ENCODE data around the gene CDKN2AIPNL. TPM values are rescaled to one million over a fixed set of nuclear protein-coding genes. Genes with fewer than 3 reads are reported as not detected.
"Not testable (repeated sequence)": the region's sequence is repeated elsewhere in the genome, so short reads cannot be mapped to it uniquely, and the experiment has no call there.

CDKN2AIPNL gene
- total RNA-seq, 1 donor from 2014 or later: 29.0 TPM

GRCh38 chr5:134387443-134387842 is 24.2 kb downstream of the CDKN2AIPNL start:
- Mint-ChIP-seq H3K27ac (no peak overlapping the region), H3K36me3 (ENCODE audit: insufficient read depth) (peaks cover 29% of the 10 kb centered on the region), H3K27me3 (no peaks in the 10 kb centered on the region), H3K4me3 (ENCODE audit: low read depth) (no peak overlapping the region), H3K9me3 (ENCODE audit: low read depth) (no peaks in the 10 kb centered on the region), H3K4me1 (ENCODE audit: low read depth) (no peaks in the 10 kb centered on the region)
- TF ChIP-seq, protein P1, sequence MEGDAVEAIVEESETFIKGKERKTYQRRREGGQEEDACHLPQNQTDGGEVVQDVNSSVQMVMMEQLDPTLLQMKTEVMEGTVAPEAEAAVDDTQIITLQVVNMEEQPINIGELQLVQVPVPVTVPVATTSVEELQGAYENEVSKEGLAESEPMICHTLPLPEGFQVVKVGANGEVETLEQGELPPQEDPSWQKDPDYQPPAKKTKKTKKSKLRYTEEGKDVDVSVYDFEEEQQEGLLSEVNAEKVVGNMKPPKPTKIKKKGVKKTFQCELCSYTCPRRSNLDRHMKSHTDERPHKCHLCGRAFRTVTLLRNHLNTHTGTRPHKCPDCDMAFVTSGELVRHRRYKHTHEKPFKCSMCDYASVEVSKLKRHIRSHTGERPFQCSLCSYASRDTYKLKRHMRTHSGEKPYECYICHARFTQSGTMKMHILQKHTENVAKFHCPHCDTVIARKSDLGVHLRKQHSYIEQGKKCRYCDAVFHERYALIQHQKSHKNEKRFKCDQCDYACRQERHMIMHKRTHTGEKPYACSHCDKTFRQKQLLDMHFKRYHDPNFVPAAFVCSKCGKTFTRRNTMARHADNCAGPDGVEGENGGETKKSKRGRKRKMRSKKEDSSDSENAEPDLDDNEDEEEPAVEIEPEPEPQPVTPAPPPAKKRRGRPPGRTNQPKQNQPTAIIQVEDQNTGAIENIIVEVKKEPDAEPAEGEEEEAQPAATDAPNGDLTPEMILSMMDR (IDR thresholded peaks at IDR 0.05; ENCODE audit: unreplicated experiment): no peak
- DNase-seq (ENCODE audit: low spot score, unreplicated experiment): no peak

- Mint-ChIP-seq H3K4me1 (ENCODE audit: low read depth) (no peaks in the 10 kb centered on the region), H3K9me3 (ENCODE audit: low read depth) (no peaks in the 10 kb centered on the region), H3K27me3 (no peaks in the 10 kb centered on the region), H3K4me3 (ENCODE audit: low read depth) (no peak overlapping the region), H3K36me3 (ENCODE audit: insufficient read depth) (peaks cover 19% of the 10 kb centered on the region), H3K27ac (peak overlapping the region; percentile 62)
- DNase-seq (ENCODE audit: low spot score, unreplicated experiment): no peak
- TF ChIP-seq, protein P1 (IDR thresholded peaks at IDR 0.05; ENCODE audit: unreplicated experiment): no peak
Measured at GRCh38 chr5:134383980-134384697, 27.5 kb downstream of the CDKN2AIPNL start.

DNA sequence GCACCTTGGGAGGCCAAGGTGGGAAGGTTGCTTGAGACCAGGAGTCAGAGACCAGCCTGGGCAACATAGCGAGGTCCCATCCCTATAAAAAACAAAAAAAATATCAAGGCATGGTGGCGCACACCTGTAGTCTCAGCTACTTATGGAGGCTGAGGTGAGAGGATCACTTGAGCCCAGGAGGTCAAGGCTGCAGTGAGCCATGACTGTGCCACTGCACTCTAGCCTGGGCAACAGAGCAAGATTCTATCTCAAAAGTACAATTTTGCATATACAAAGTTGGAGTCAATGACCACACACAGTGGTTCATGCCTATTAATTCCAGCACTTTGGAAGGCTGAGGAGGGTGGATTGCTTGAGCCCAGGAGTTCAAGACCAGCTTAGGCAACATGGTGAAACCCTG is 29.5 kb downstream of the CDKN2AIPNL start:
- not testable (repeated sequence) for H3K27me3 Mint-ChIP-seq; H3K9me3 Mint-ChIP-seq (ENCODE audit: low read depth); DNase-seq (ENCODE audit: low spot score, unreplicated experiment); H3K27ac Mint-ChIP-seq; H3K4me3 Mint-ChIP-seq (ENCODE audit: low read depth); H3K4me1 Mint-ChIP-seq (ENCODE audit: low read depth)
- peaks cover 13% of the 10 kb centered on the region for H3K36me3 Mint-ChIP-seq (ENCODE audit: insufficient read depth)

DNA sequence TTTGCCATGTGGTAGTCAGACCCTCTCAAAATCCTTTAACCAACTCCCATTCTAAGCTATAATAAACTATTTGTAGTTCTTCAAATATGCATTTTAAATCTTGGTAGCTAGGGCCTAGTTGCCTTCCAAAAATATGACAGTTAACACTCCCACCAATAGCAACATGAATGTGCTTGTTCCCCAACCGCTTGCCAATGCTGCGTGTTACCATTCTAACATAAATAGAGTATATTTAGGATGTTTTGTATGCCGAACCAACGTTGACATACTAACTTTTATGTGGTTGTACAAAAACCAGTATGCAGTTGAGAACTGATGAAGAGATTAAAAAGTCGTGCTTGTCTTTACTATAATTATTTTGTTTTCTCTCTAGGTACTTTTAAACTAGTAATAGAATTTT is 31.3 kb downstream of the CDKN2AIPNL start:
- Mint-ChIP-seq H3K27me3 (no peaks in the 10 kb centered on the region), H3K4me1 (ENCODE audit: low read depth) (peaks cover 1% of the 10 kb centered on the region), H3K27ac (peak overlapping the region; percentile 31), H3K9me3 (ENCODE audit: low read depth) (no peaks in the 10 kb centered on the region), H3K36me3 (ENCODE audit: insufficient read depth) (peaks cover 15% of the 10 kb centered on the region), H3K4me3 (ENCODE audit: low read depth) (no peak overlapping the region)
- TF ChIP-seq, protein P1 (IDR thresholded peaks at IDR 0.05; ENCODE audit: unreplicated experiment): no peak
- no peak for DNase-seq (ENCODE audit: low spot score, unreplicated experiment)

- no peaks in the 10 kb centered on the region for H3K27me3 Mint-ChIP-seq
- DNase-seq (ENCODE audit: low spot score, unreplicated experiment): no peak
- no peak overlapping the region for H3K4me3 Mint-ChIP-seq (ENCODE audit: low read depth)
- no peaks in the 10 kb centered on the region for H3K9me3 Mint-ChIP-seq (ENCODE audit: low read depth)
- peaks cover 20% of the 10 kb centered on the region for H3K4me1 Mint-ChIP-seq (ENCODE audit: low read depth)
- TF ChIP-seq, protein P1 (IDR thresholded peaks at IDR 0.05; ENCODE audit: unreplicated experiment): peak; percentile 16
- H3K36me3 Mint-ChIP-seq (ENCODE audit: insufficient read depth): peaks cover 15% of the 10 kb centered on the region
- peak overlapping the region; percentile 22 for H3K27ac Mint-ChIP-seq
Measured at GRCh38 chr5:134374232-134374631, 37.4 kb downstream of the CDKN2AIPNL start.

- Mint-ChIP-seq H3K4me3 (ENCODE audit: low read depth) (peak overlapping the region; percentile 60), H3K36me3 (ENCODE audit: insufficient read depth) (peaks cover 14% of the 10 kb centered on the region), H3K4me1 (ENCODE audit: low read depth) (peaks cover 20% of the 10 kb centered on the region)
- H3K9me3 Mint-ChIP-seq (ENCODE audit: low read depth); H3K27me3 Mint-ChIP-seq; H3K27ac Mint-ChIP-seq; DNase-seq (ENCODE audit: low spot score, unreplicated experiment): not testable (repeated sequence)
Measured at GRCh38 chr5:134373633-134374032, 38.0 kb downstream of the CDKN2AIPNL start.
